H1 (cell line): ENCODE results near the gene ZC3H7B. TPM values are rescaled to one million over a fixed set of nuclear protein-coding genes. Genes with fewer than 3 reads are reported as not detected.

ENCODE experiments used
- CTCF ChIA-PET: fragments of 300-600 bp; sonication (Branson Sonifier 250); formaldehyde crosslinking; loops from one replicate; lab custom pipeline; 2021; ENCODE audit not compliant: partially characterized antibody; lab: Charles Lee
- POLR2A ChIA-PET: fragments of 300-600 bp; sonication (Branson Sonifier 250); formaldehyde crosslinking; loops from one replicate; lab custom pipeline; 2021; ENCODE audit warnings: inconsistent platforms; ENCODE audit not compliant: partially characterized antibody; lab: Charles Lee
- DNase-seq, 2 experiments: peaks; one replicate each; pipeline versions ENCODE4 v3.0.0 to v3.0.0-alpha.2; 2010 to 2022; ENCODE audit warnings: low spot score in 2 of 2, low read depth in 1 of 2, mixed read lengths in 1 of 2
- FAIRE-seq: peaks from 2 replicates; lab custom pipeline; 2011; peaks lifted over from hg19 to GRCh38; lab: Jason Lieb, UNC
- H2AFZ ChIP-seq: 2 replicates; pipeline ENCODE4 v1.8.1; 2012; ENCODE audit warnings: low read length, inconsistent platforms
- H2AK5ac ChIP-seq: 2 replicates; pipeline ENCODE4 v1.6.1; 2013; ENCODE audit warnings: low read depth, low read length
- H2BK120ac ChIP-seq: replicated peaks from 2 replicates; pipeline ENCODE3; 2013; ENCODE audit warnings: low read depth, low read length, inconsistent platforms
- H2BK12ac ChIP-seq: 2 replicates; pipeline ENCODE4 v1.6.1; 2013; ENCODE audit warnings: low read depth, low read length
- H2BK15ac ChIP-seq: 2 replicates; pipeline ENCODE4 v1.6.1; 2013; ENCODE audit warnings: low read length
- H2BK20ac ChIP-seq: 2 replicates; pipeline ENCODE4 v1.6.1; 2013; ENCODE audit warnings: low read length
- H2BK5ac ChIP-seq: 2 replicates; pipeline ENCODE4 v1.6.1; 2013; ENCODE audit warnings: low read depth, low read length
- H3K14ac ChIP-seq: 2 replicates; pipeline ENCODE4 v1.6.1; 2013; ENCODE audit warnings: inconsistent platforms; ENCODE audit not compliant: insufficient read length
- H3K18ac ChIP-seq: 2 replicates; pipeline ENCODE4 v1.6.1; 2013; ENCODE audit warnings: low read length; ENCODE audit errors: extremely low read depth
- H3K23ac ChIP-seq: 2 replicates; pipeline ENCODE4 v1.6.1; 2013; ENCODE audit warnings: inconsistent platforms; ENCODE audit not compliant: insufficient read length
- H3K23me2 ChIP-seq: 2 replicates; pipeline ENCODE4 v1.6.1; 2013; ENCODE audit warnings: low read depth, low read length
- H3K27ac ChIP-seq: 2 replicates; pipeline ENCODE4 v1.6.1; 2011; ENCODE audit warnings: low read depth, low read length, inconsistent platforms
- H3K27me3 ChIP-seq, 4 experiments: replicated peaks in 1 of 4; 1 replicate in 1 of 4; 2 replicates in 3 of 4; pipeline versions ENCODE4 v1.6.1 to v1.8.1; 2011 to 2013; ENCODE audit warnings: low read length in 3 of 4, mild to moderate bottlenecking in 3 of 4, inconsistent platforms in 2 of 4, mixed read lengths in 2 of 4, moderate library complexity in 1 of 4; ENCODE audit not compliant: control insufficient read depth in 3 of 4, insufficient read depth in 3 of 4; ENCODE audit errors: extremely low read depth in 1 of 4
- H3K36me3 ChIP-seq, 4 experiments: 2 replicates each; pipeline versions ENCODE4 v1.6.1 to v1.8.1; 2011 to 2013; ENCODE audit warnings: mild to moderate bottlenecking in 4 of 4, low read length in 3 of 4, moderate library complexity in 2 of 4, control low read depth in 1 of 4, inconsistent platforms in 1 of 4; ENCODE audit not compliant: insufficient read depth in 4 of 4, control insufficient read depth in 2 of 4
- H3K4ac ChIP-seq: replicated peaks from 2 replicates; pipeline ENCODE3; 2013; ENCODE audit warnings: low read length, low read depth, mixed read lengths, inconsistent platforms; ENCODE audit not compliant: insufficient read length
- H3K4me1 ChIP-seq, 4 experiments: replicated peaks in 1 of 4; 1 replicate in 1 of 4; 2 replicates in 3 of 4; pipeline versions ENCODE4 v1.6.1 to v1.8.1; 2011 to 2013; ENCODE audit warnings: low read length in 3 of 4, inconsistent platforms in 2 of 4, mixed read lengths in 1 of 4; ENCODE audit not compliant: insufficient read depth in 4 of 4, control insufficient read depth in 3 of 4
- H3K4me2 ChIP-seq, 2 experiments: 2 replicates each; pipeline versions ENCODE4 v1.6.1 to v1.8.1; 2011 to 2013; ENCODE audit warnings: low read depth in 2 of 2, low read length in 2 of 2, control low read depth in 1 of 2, inconsistent platforms in 1 of 2, mild to moderate bottlenecking in 1 of 2; ENCODE audit not compliant: insufficient read depth in 1 of 2
- H3K4me3 ChIP-seq, 4 experiments: fragments of 200-600, 300-600 bp in 1 of 4; sonication (generic), shearing (Covaris generic), sonication (Bioruptor Twin) in 1 of 4; 2 replicates each; pipeline versions ENCODE4 v1.5.1 to v1.8.1; 2011 to 2016; ENCODE audit warnings: low read length in 4 of 4, low read depth in 3 of 4, control low read depth in 2 of 4, inconsistent platforms in 2 of 4, mild to moderate bottlenecking in 2 of 4, mixed read lengths in 1 of 4, moderate library complexity in 1 of 4; ENCODE audit not compliant: insufficient read depth in 2 of 4; ENCODE audit errors: extremely low read depth in 1 of 4
- H3K56ac ChIP-seq: replicated peaks from 2 replicates; pipeline ENCODE3; 2013; ENCODE audit warnings: low read depth, mild to moderate bottlenecking, mixed read lengths, low read length, inconsistent platforms; ENCODE audit not compliant: insufficient read length
- H3K79me1 ChIP-seq: 2 replicates; pipeline ENCODE4 v1.6.1; 2013; ENCODE audit warnings: low read depth, low read length, control low read depth
- H3K79me2 ChIP-seq, 2 experiments: 2 replicates each; pipeline versions ENCODE4 v1.6.1 to v1.8.1; 2012 to 2013; ENCODE audit warnings: low read length in 2 of 2, mild to moderate bottlenecking in 2 of 2, inconsistent platforms in 1 of 2; ENCODE audit not compliant: insufficient read depth in 2 of 2, control insufficient read depth in 1 of 2
- H3K9ac ChIP-seq, 4 experiments: replicated peaks in 1 of 4; 1 replicate in 1 of 4; 2 replicates in 3 of 4; pipeline versions ENCODE4 v1.6.1 to v1.8.1; 2011 to 2013; ENCODE audit warnings: low read depth in 3 of 4, low read length in 3 of 4, control low read depth in 2 of 4, mild to moderate bottlenecking in 2 of 4, moderate library complexity in 2 of 4, inconsistent platforms in 1 of 4; ENCODE audit errors: extremely low read depth in 1 of 4
- H3K9me3 ChIP-seq, 2 experiments: 2 replicates each; pipeline versions ENCODE4 v1.6.1 to v1.8.1; 2012 to 2013; ENCODE audit warnings: mild to moderate bottlenecking in 2 of 2, moderate library complexity in 2 of 2, control low read depth in 1 of 2, inconsistent platforms in 1 of 2, low read depth in 1 of 2, low read length in 1 of 2, mixed read lengths in 1 of 2; ENCODE audit not compliant: insufficient read depth in 2 of 2
- H4K20me1 ChIP-seq, 2 experiments: replicated peaks in 1 of 2; 2 replicates each; pipeline versions ENCODE3 to v1.8.1; 2011 to 2013; ENCODE audit warnings: inconsistent platforms in 2 of 2, low read length in 2 of 2, mild to moderate bottlenecking in 1 of 2; ENCODE audit not compliant: insufficient read depth in 2 of 2, control insufficient read depth in 1 of 2
- H4K5ac ChIP-seq: 2 replicates; pipeline ENCODE4 v1.6.1; 2013; ENCODE audit warnings: low read length, low read depth, mixed read lengths, inconsistent platforms; ENCODE audit not compliant: insufficient read length
- H4K8ac ChIP-seq: 2 replicates; pipeline ENCODE4 v1.8.0; 2013; ENCODE audit warnings: mild to moderate bottlenecking, moderate library complexity, low read length, inconsistent platforms; ENCODE audit not compliant: insufficient read depth; ENCODE audit errors: extremely low read depth
- H4K91ac ChIP-seq: replicated peaks from 2 replicates; pipeline ENCODE3; 2013; ENCODE audit warnings: low read length, mixed read lengths, inconsistent platforms; ENCODE audit not compliant: insufficient read length
- BACH1 ChIP-seq: IDR thresholded peaks from 2 replicates; pipeline ENCODE4 v1.6.1; 2012; ENCODE audit warnings: low read length, improper control_type of control experiment
- CBX5 ChIP-seq: fragments of 300-800, 300-1000 bp; sonication (generic); IDR thresholded peaks from 2 replicates; pipeline ENCODE4 v1.7.1; 2016; ENCODE audit warnings: antibody characterized with exemption, low read length, low read depth
- CREB1 ChIP-seq: IDR thresholded peaks from 2 replicates; pipeline ENCODE4 v1.6.1; 2012; ENCODE audit warnings: inconsistent platforms
- FOSL1 ChIP-seq: IDR thresholded peaks from 2 replicates; pipeline ENCODE4 v1.6.1; 2011; ENCODE audit warnings: mild to moderate bottlenecking, low read depth, low read length, moderate library complexity; ENCODE audit not compliant: insufficient read depth
- HDAC6 ChIP-seq: IDR thresholded peaks from one replicate; pipeline ENCODE4 v1.7.1; 2012; ENCODE audit warnings: low read depth, mild to moderate bottlenecking, inconsistent platforms, low read length, moderate library complexity
- JUN ChIP-seq: IDR thresholded peaks from 2 replicates; pipeline ENCODE4 v1.6.1; 2011; ENCODE audit warnings: low read depth, mild to moderate bottlenecking, improper control_type of control experiment, low read length
- MAX ChIP-seq: IDR thresholded peaks from 2 replicates; pipeline ENCODE4 v1.6.1; 2012; ENCODE audit warnings: inconsistent platforms
- POLR2AphosphoS5 ChIP-seq: IDR thresholded peaks from 2 replicates; pipeline ENCODE4 v1.6.1; 2011; ENCODE audit warnings: low read depth, low read length
- POU5F1 ChIP-seq: IDR thresholded peaks from 2 replicates; pipeline ENCODE4 v1.6.1; 2011; ENCODE audit warnings: low read depth, mild to moderate bottlenecking, low read length, moderate library complexity
- RAD21 ChIP-seq, 2 experiments: IDR thresholded peaks in 1 of 2; conservative IDR thresholded peaks in 1 of 2; 2 replicates each; pipeline ENCODE4 v1.6.1; 2011; ENCODE audit warnings: low read depth in 2 of 2, low read length in 2 of 2, improper control_type of control experiment in 1 of 2, inconsistent platforms in 1 of 2, mild to moderate bottlenecking in 1 of 2, moderate library complexity in 1 of 2
- SP2 ChIP-seq: IDR thresholded peaks from 2 replicates; pipeline ENCODE4 v1.6.1; 2012; ENCODE audit warnings: mild to moderate bottlenecking, low read length, inconsistent platforms
- TAF7 ChIP-seq: optimal IDR thresholded peaks from 2 replicates; pipeline ENCODE3; 2011; ENCODE audit warnings: low read depth, mild to moderate bottlenecking, inconsistent platforms, low read length, moderate library complexity, borderline replicate concordance
- TCF12 ChIP-seq: IDR thresholded peaks from 2 replicates; pipeline ENCODE4 v1.6.1; 2011; ENCODE audit warnings: low read depth, mild to moderate bottlenecking, low read length
- WGBS, 2 experiments: shearing (Covaris generic) in 1 of 2; methylation state at CpG; one replicate each; pipeline versions ENCODE4 v1.1.6 to v1.1.7; 2013 to 2015; ENCODE audit warnings: low lambda C conversion rate in 2 of 2, mixed read lengths in 2 of 2, inconsistent platforms in 1 of 2, low coverage in 1 of 2, missing lambda C conversion rate in 1 of 2; ENCODE audit not compliant: insufficient replicate concordance in 2 of 2, insufficient coverage in 1 of 2, insufficient read length in 1 of 2; ENCODE audit errors: extremely low coverage in 1 of 2, missing lambda C conversion rate in 1 of 2; 5-methylcytosine and 5-hydroxymethylcytosine counted together
- polyA plus RNA-seq, 7 experiments: library from polyadenylated mRNA; depleted of rRNA in 3 of 7; stranded (reverse) in 5 of 7; unstranded in 2 of 7; fragments of >200 nt in 5 of 7; fragments of 200-250 nt in 2 of 7; gene quantifications; 1 replicate in 5 of 7; 2 replicates in 1 of 7; 4 replicates in 1 of 7; pipeline versions ENCODE4 v1.2.1 to v1.2.3, GENCODE V29; 2011 to 2013; ENCODE audit warnings: missing spikeins in 2 of 7, mixed read lengths in 2 of 7
- total RNA-seq: library from RNA; stranded (reverse); fragmentation: NEBNext Ultra II Directional; extraction: Animal tissue kit (Norgen Biotek cat#: 25700); gene quantifications from 2 replicates; pipeline ENCODE4 v1.2.1, GENCODE V29; 2021

ZC3H7B gene
- total and polyA plus RNA-seq, 2 of the 8 experiments (the other 6 are each of a cell fraction or from before 2014, with no cell fraction given): 35.5 to 78.6 TPM

DNA sequence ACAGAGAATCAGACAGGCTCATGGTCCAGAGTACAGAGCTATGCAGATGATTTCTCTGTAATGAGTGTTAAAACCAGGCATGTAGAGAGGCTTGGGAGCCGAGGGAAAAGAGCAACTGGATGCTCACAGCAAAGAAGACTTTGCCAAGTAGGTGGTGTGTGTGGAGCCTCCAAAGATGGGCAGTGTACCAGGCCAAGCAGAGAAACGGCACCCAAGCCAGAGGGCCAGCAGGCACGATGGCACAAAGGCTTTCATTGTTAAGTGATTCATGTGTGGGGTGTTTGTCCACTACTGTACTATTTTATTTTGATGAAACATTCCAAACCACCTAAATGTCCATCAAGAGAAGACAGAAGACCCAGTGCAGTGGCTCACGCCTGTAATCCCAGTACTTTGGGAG, 26.5 kb upstream of the ZC3H7B start:
- H4K8ac ChIP-seq: no peak overlapping the region
- no peak overlapping the region for H3K4me2 ChIP-seq
- H4K20me1 ChIP-seq: peaks cover 7 to 9% of the 10 kb centered on the region in 2 experiments
- H3K36me3 ChIP-seq: peaks cover 40 to 90% (median 59%) of the 10 kb centered on the region in 4 experiments
- H3K4me3 ChIP-seq: no peak overlapping the region
- H2BK20ac ChIP-seq: no peak overlapping the region
- H2BK12ac ChIP-seq: no peak overlapping the region
- no peak overlapping the region for H2AK5ac ChIP-seq
- H3K79me1 ChIP-seq: peaks cover 4% of the 10 kb centered on the region; the same call in 1 of the 2 replicates
- WGBS, 2 experiments: 91% methylated on average over 4 of the region's 4 CpGs; no CpG with 5 or more reads in 1 of the 2 experiments
- no peak for TF ChIP-seq FOSL1
- TF ChIP-seq SP2: no peak
- no peak for TF ChIP-seq HDAC6
- no peak for TF ChIP-seq JUN
- TF ChIP-seq RAD21 (IDR thresholded peaks at IDR 0.05 in 1 of 2, conservative IDR thresholded peaks at IDR 0.05 in 1 of 2; ENCODE audit: low read depth in 2 of 2, low read length in 2 of 2): no peak
- TF ChIP-seq CREB1: no peak
- TF ChIP-seq POU5F1: no peak
- TF ChIP-seq CBX5: no peak
- TF ChIP-seq TAF7: no peak
- no peak for TF ChIP-seq POLR2AphosphoS5
- no peak for TF ChIP-seq TCF12
- no peak for TF ChIP-seq BACH1
- TF ChIP-seq MAX: no peak
- no peaks in the 10 kb centered on the region for H3K9me3 ChIP-seq
- H3K27me3 ChIP-seq: no peaks in the 10 kb centered on the region
- H3K4me1 ChIP-seq: no peaks in the 10 kb centered on the region
- H2BK5ac ChIP-seq: no peak overlapping the region
- H2BK120ac ChIP-seq: no peak overlapping the region
- H3K4ac ChIP-seq: no peak overlapping the region
- no peak overlapping the region for H3K9ac ChIP-seq
- no peak overlapping the region for H3K18ac ChIP-seq
- H4K5ac ChIP-seq: no peak overlapping the region
- no peaks in the 10 kb centered on the region; the same call in 1 of the 2 replicates for H3K23me2 ChIP-seq
- no peak overlapping the region for H3K23ac ChIP-seq
- DNase-seq (no peak), FAIRE-seq (no peak)
- H3K27ac ChIP-seq: no peak overlapping the region
- no peak overlapping the region for H4K91ac ChIP-seq
- H2BK15ac ChIP-seq: no peak overlapping the region
- ChIA-PET POLR2A (interaction anchor here (0.5 to 5.8 kb wide), 8 partner anchors 7 to 26 kb away, joined by 3 to 24 read pairs (median 4); partner anchors contain the start of gene ZC3H7B), CTCF (interaction anchor here (0.8 to 1.1 kb wide), 3 partner anchors 9 to 47 kb away, joined by 3 to 4 read pairs (median 3); no protein-coding TSS in a partner anchor)
- H3K14ac ChIP-seq: no peak overlapping the region
- no peak overlapping the region for H3K56ac ChIP-seq
- no peak overlapping the region for H2AFZ ChIP-seq
- no peaks in the 10 kb centered on the region; a peak in 1 of 4 replicates for H3K79me2 ChIP-seq
